ENCODE data around the gene HELZ.

DNA sequence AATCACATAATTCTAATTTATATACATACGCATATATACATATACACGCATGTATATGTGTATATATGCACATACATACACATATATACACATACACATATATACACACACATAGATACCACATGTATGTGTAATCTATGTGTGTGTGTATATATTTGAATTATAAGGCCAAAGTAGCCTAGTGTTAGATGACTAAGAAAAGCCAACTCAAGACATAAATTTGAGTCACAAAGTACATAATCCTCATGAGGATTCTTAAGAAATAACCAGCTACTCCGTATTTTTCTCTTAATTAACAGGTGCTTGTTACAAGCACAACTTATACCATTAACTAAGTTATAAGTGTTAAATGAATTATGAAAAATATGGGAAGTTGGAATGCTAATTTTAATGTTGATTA is 115.7 kb downstream of the HELZ start:
- TF ChIP-seq POLR2AphosphoS5 (IDR thresholded peaks at IDR 0.05; ENCODE audit: low read depth, low read length), result no peak
- no peak for TF ChIP-seq POLR2A (IDR thresholded peaks at IDR 0.05; ENCODE audit: low read depth, low read length)
- TF ChIP-seq TAF1 (IDR thresholded peaks at IDR 0.05; ENCODE audit: borderline replicate concordance, low read depth, low read length), result no peak

Data from GM12892 (cell line).